GM20000 (cell line): ENCODE results near the gene SLC5A12.

Experiments used
- DNase-seq: peaks from one replicate; pipeline ENCODE4 v3.0.0; 2012; ENCODE audit warnings: low spot score
- CTCF ChIP-seq: IDR thresholded peaks from 2 replicates; pipeline ENCODE4 v1.5.1; 2012; ENCODE audit warnings: mild to moderate bottlenecking, control low read depth; ENCODE audit errors: extremely low read depth, missing control alignments

SLC5A12 gene

GRCh38 chr11:26721948-26722475 is at the start of gene SLC5A12:
Gene SLC5A12, minus strand, starts transcription at chr11:26722060. Its CDS starts 346 bp downstream, at chr11:26721714.
- DNase-seq = no peak

DNA sequence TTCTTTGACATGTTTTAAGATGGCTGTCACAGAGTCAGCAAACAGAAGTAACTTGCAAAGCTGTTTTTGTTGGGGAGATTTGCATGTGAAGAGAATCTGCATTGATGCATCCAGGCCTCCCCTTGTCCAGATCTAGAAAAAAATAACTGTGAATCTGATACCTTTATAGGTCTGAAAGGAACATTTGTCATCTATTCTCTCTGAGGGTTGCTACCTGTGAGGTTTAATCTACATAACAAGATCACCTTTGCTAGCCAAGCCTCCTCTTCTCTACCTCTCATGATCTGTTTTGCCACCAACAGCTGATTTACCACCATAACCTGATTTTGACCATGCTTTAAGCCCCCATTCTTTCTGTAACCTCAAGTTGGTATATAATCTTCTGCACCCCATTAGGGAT is 47.2 kb upstream of the SLC5A12 start:
- TF ChIP-seq CTCF = no peak
- no peak for DNase-seq

More at GRCh38 chr11:26721948-26722475, at the start of gene SLC5A12:
- TF ChIP-seq CTCF = no peak

DNA sequence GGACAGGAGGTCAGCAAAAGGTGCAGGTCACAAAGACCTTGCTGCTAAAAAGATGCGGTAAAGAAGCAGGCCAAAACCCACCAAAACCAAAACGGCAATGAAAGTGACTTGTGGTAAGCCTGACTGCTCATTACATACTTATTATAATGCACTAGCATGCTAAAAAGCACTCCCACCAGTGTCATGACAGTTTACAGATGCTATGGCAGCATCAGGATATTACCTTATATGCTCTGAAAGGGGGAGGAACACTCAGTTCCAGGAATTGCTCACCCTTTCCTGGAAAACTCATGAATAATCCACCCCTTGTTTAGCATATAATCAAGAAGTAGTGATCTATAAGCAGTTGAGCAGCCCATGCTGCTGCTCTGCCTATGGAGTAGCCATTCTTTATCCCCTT is 45.2 kb upstream of the SLC5A12 start:
- no peak for TF ChIP-seq CTCF
- DNase-seq = no peak

- DNase-seq = no peak
- TF ChIP-seq CTCF = no peak
Measured at GRCh38 chr11:26765323-26765722, 43.5 kb upstream of the SLC5A12 start.

- no peak for DNase-seq
- no peak for TF ChIP-seq CTCF
Measured at GRCh38 chr11:26764825-26765224, 43.0 kb upstream of the SLC5A12 start.

GRCh38 chr11:26764315-26764714 is 42.5 kb upstream of the SLC5A12 start:
- DNase-seq = no peak
- TF ChIP-seq CTCF = no peak

GRCh38 chr11:26762089-26762488 is 40.2 kb upstream of the SLC5A12 start:
- DNase-seq = no peak
- TF ChIP-seq CTCF = no peak
